Esophagus squamous epithelium (tissue), 4 donors: ENCODE data around the gene ITPR2.

Experiments used
- CTCF ChIP-seq, 6 experiments: fragments of 450-650 bp in 4 of 6; fragments of 200-600 bp in 2 of 6; sonication (generic) in 2 of 6; IDR thresholded peaks; one replicate each; pipeline ENCODE4 v1.5.1; 2016 to 2019; ENCODE audit warnings: antibody characterized with exemption in 6 of 6, mild to moderate bottlenecking in 4 of 6, moderate library complexity in 4 of 6
- POLR2A ChIP-seq, 4 donors: fragments of 450-650 bp; IDR thresholded peaks; one replicate each; pipeline ENCODE4 v1.6.1; 2017; ENCODE audit warnings: antibody characterized with exemption in 4 of 4, mild to moderate bottlenecking in 4 of 4, moderate library complexity in 3 of 4

GRCh38 chr12:26609986-26610385 is 223.0 kb downstream of the ITPR2 start:
- no peak for TF ChIP-seq POLR2A (IDR thresholded peaks at IDR 0.05)
- TF ChIP-seq CTCF (IDR thresholded peaks at IDR 0.05) = no peak
